BLaER1 treated with 17β-estradiol and CSF1 and Interleukin-3, amounts not matched to agents 10 nM and 100 nM (cell line): ENCODE measurements around the gene OTOL1.
A peak's percentile ranks its signal among the peaks of the same experiment; 100 is the strongest.
"Not testable (repeated sequence)": the region's sequence is repeated elsewhere in the genome, so short reads cannot be mapped to it uniquely, and the experiment has no call there.

ENCODE experiments used
- H3K27ac ChIP-seq, 11 experiments: shearing (Covaris generic); formaldehyde crosslinking; 2 replicates each; pipeline ENCODE4 v1.8.1; 2022
- H3K27me3 ChIP-seq, 11 experiments: shearing (Covaris generic); formaldehyde crosslinking; 2 replicates each; pipeline ENCODE4 v1.8.1; 2022
- H3K36me3 ChIP-seq, 11 experiments: shearing (Covaris generic); formaldehyde crosslinking; 2 replicates each; pipeline ENCODE4 v1.8.1; 2022
- H3K4me1 ChIP-seq, 10 experiments: shearing (Covaris generic); formaldehyde crosslinking; 2 replicates each; pipeline ENCODE4 v1.8.1; 2022
- H3K4me2 ChIP-seq, 11 experiments: shearing (Covaris generic); formaldehyde crosslinking; 2 replicates each; pipeline ENCODE4 v1.8.1; 2022
- H3K4me3 ChIP-seq, 10 experiments: shearing (Covaris generic); formaldehyde crosslinking; 2 replicates each; pipeline ENCODE4 v1.8.1; 2022
- H3K9ac ChIP-seq, 11 experiments: shearing (Covaris generic); formaldehyde crosslinking; 2 replicates each; pipeline ENCODE4 v1.8.1; 2022
- H3K9me3 ChIP-seq, 11 experiments: shearing (Covaris generic); formaldehyde crosslinking; replicated peaks in 1 of 11; 2 replicates each; pipeline ENCODE4 v1.8.1; 2022
- H4K20me1 ChIP-seq, 11 experiments: shearing (Covaris generic); formaldehyde crosslinking; 2 replicates each; pipeline ENCODE4 v1.8.1; 2022
- Cebpa-rat ChIP-seq, 11 experiments: shearing (Covaris generic); IDR thresholded peaks; 2 replicates each; pipeline ENCODE4 v1.8.1; 2022

Gene OTOL1

GRCh38 chr3:161475905-161476304 lies 20.7 kb upstream of the OTOL1 start:
- Histone ChIP-seq H3K4me1 (0 out of 20 replicates have a peak, but pooled peaks cover 0 to 3% (median 0%) of the 10 kb centered on the region in 10 experiments), H3K9ac (no peak overlapping the region), H3K4me3 (no peak overlapping the region), H3K27ac (no peak overlapping the region), H4K20me1 (no peaks in the 10 kb centered on the region), H3K4me2 (no peak overlapping the region), H3K36me3 (no peaks in the 10 kb centered on the region), H3K27me3 (no peaks in the 10 kb centered on the region), H3K9me3 (peaks cover 0 to 19% (median 0%) of the 10 kb centered on the region in 11 experiments; a peak in 6 of 22 replicates)
- no peak for TF ChIP-seq Cebpa-rat (IDR thresholded peaks at IDR 0.05)

GRCh38 chr3:161484226-161484625 lies 12.4 kb upstream of the OTOL1 start:
- TF ChIP-seq Cebpa-rat (IDR thresholded peaks at IDR 0.05), result no peak
- peaks cover 0 to 32% (median 9%) of the 10 kb centered on the region in 10 experiments; a peak in 13 of 20 replicates for H3K4me1 ChIP-seq

GRCh38 chr3:161488284-161488683 lies 8.3 kb upstream of the OTOL1 start:
- H3K27me3 ChIP-seq, H3K9me3 ChIP-seq, H3K4me3 ChIP-seq, H4K20me1 ChIP-seq, H3K36me3 ChIP-seq, H3K9ac ChIP-seq: not testable (repeated sequence)
- H3K4me1 ChIP-seq, result peaks cover 0 to 67% (median 29%) of the 10 kb centered on the region in 10 experiments; a peak in 13 of 20 replicates
- peak overlapping the region in 7 of 11 experiments; percentile 43 to 83 (median 79); a peak in 12 of 22 replicates for H3K27ac ChIP-seq
- peak overlapping the region in 6 of 11 experiments; percentile 34 to 75 (median 61); a peak in 8 of 22 replicates for H3K4me2 ChIP-seq

More at GRCh38 chr3:161484226-161484625, 12.4 kb upstream of the OTOL1 start:
- Histone ChIP-seq H3K9me3 (no peaks in the 10 kb centered on the region), H3K4me3 (no peak overlapping the region), H4K20me1 (no peaks in the 10 kb centered on the region), H3K9ac (no peak overlapping the region), H3K27ac (no peak overlapping the region), H3K27me3 (no peaks in the 10 kb centered on the region), H3K36me3 (no peaks in the 10 kb centered on the region), H3K4me2 (no peak overlapping the region)

GRCh38 chr3:161489395-161489794 lies 7.2 kb upstream of the OTOL1 start:
- no peak overlapping the region for H3K4me3 ChIP-seq
- TF ChIP-seq Cebpa-rat (IDR thresholded peaks at IDR 0.05), result peak in 1 of 11 experiments; percentile 56; a peak in 2 of 22 replicates

GRCh38 chr3:161490845-161491244 lies 5.8 kb upstream of the OTOL1 start:
- not testable (repeated sequence) for H3K27me3 ChIP-seq, H3K4me3 ChIP-seq, H4K20me1 ChIP-seq, H3K36me3 ChIP-seq, H3K9ac ChIP-seq
- Histone ChIP-seq H3K4me2 (peak overlapping the region in 5 of 11 experiments; percentile 54 to 75 (median 66); a peak in 10 of 22 replicates), H3K4me1 (peaks cover 0 to 67% (median 29%) of the 10 kb centered on the region in 10 experiments; a peak in 13 of 20 replicates), H3K27ac (peak overlapping the region in 5 of 11 experiments; percentile 71 to 83 (median 81); a peak in 9 of 22 replicates), H3K9me3 (peaks cover 0 to 18% (median 9%) of the 10 kb centered on the region in 11 experiments; a peak in 18 of 22 replicates)

More at GRCh38 chr3:161489395-161489794, 7.2 kb upstream of the OTOL1 start:
- H3K27me3 ChIP-seq, result no peaks in the 10 kb centered on the region
- H3K27ac ChIP-seq, result peak overlapping the region in 9 of 11 experiments; percentile 43 to 83 (median 71); a peak in 16 of 22 replicates
- no peaks in the 10 kb centered on the region for H3K36me3 ChIP-seq
- H3K4me2 ChIP-seq, result peak overlapping the region in 7 of 11 experiments; percentile 30 to 75 (median 54); a peak in 15 of 22 replicates
- peak overlapping the region in 5 of 11 experiments; percentile 19 to 61 (median 43); a peak in 6 of 22 replicates for H3K9ac ChIP-seq
- peaks cover 0 to 7% (median 0%) of the 10 kb centered on the region in 11 experiments; a peak in 3 of 22 replicates for H3K9me3 ChIP-seq
- H4K20me1 ChIP-seq, result no peaks in the 10 kb centered on the region
- peaks cover 0 to 67% (median 29%) of the 10 kb centered on the region in 10 experiments; a peak in 13 of 20 replicates for H3K4me1 ChIP-seq

GRCh38 chr3:161498259-161498921 lies 1.8 kb downstream of the OTOL1 start:
- Histone ChIP-seq H3K9me3 (peaks cover 0 to 18% (median 9%) of the 10 kb centered on the region in 11 experiments; a peak in 18 of 22 replicates), H3K27ac (no peak overlapping the region), H3K36me3 (no peaks in the 10 kb centered on the region), H3K4me1 (peaks cover 0 to 15% (median 5%) of the 10 kb centered on the region in 10 experiments; a peak in 9 of 20 replicates), H3K4me3 (no peak overlapping the region), H3K9ac (no peak overlapping the region), H3K27me3 (no peaks in the 10 kb centered on the region), H4K20me1 (no peaks in the 10 kb centered on the region), H3K4me2 (no peak overlapping the region)
- no peak for TF ChIP-seq Cebpa-rat (IDR thresholded peaks at IDR 0.05)

GRCh38 chr3:161500068-161500796 lies 3.6 kb downstream of the OTOL1 start:
- Histone ChIP-seq H3K4me1 (peaks cover 0 to 15% (median 5%) of the 10 kb centered on the region in 10 experiments; a peak in 9 of 20 replicates), H3K36me3 (no peaks in the 10 kb centered on the region), H3K4me2 (peak overlapping the region in 4 of 11 experiments; percentile 1 to 50 (median 24); a peak in 6 of 22 replicates), H3K9me3 (peaks cover 0 to 6% (median 3%) of the 10 kb centered on the region in 11 experiments; a peak in 12 of 22 replicates), H3K4me3 (no peak overlapping the region), H4K20me1 (no peaks in the 10 kb centered on the region), H3K27ac (no peak overlapping the region), H3K9ac (no peak overlapping the region), H3K27me3 (no peaks in the 10 kb centered on the region)
- no peak for TF ChIP-seq Cebpa-rat (IDR thresholded peaks at IDR 0.05)

GRCh38 chr3:161503271-161503670 lies 6.7 kb downstream of the OTOL1 start:
- TF ChIP-seq Cebpa-rat (IDR thresholded peaks at IDR 0.05), result no peak
- Histone ChIP-seq H3K27ac (no peak overlapping the region), H3K9me3 (no peaks in the 10 kb centered on the region), H3K4me3 (no peak overlapping the region), H3K4me2 (no peak overlapping the region), H4K20me1 (no peaks in the 10 kb centered on the region), H3K27me3 (no peaks in the 10 kb centered on the region), H3K9ac (no peak overlapping the region), H3K4me1 (peaks cover 0 to 15% (median 5%) of the 10 kb centered on the region in 10 experiments; a peak in 9 of 20 replicates), H3K36me3 (no peaks in the 10 kb centered on the region)
